ENCODE measurements around the gene A2M.
"Not testable (repeated sequence)": the region's sequence is repeated elsewhere in the genome, so short reads cannot be mapped to it uniquely, and the experiment has no call there.

Gene A2M

DNA sequence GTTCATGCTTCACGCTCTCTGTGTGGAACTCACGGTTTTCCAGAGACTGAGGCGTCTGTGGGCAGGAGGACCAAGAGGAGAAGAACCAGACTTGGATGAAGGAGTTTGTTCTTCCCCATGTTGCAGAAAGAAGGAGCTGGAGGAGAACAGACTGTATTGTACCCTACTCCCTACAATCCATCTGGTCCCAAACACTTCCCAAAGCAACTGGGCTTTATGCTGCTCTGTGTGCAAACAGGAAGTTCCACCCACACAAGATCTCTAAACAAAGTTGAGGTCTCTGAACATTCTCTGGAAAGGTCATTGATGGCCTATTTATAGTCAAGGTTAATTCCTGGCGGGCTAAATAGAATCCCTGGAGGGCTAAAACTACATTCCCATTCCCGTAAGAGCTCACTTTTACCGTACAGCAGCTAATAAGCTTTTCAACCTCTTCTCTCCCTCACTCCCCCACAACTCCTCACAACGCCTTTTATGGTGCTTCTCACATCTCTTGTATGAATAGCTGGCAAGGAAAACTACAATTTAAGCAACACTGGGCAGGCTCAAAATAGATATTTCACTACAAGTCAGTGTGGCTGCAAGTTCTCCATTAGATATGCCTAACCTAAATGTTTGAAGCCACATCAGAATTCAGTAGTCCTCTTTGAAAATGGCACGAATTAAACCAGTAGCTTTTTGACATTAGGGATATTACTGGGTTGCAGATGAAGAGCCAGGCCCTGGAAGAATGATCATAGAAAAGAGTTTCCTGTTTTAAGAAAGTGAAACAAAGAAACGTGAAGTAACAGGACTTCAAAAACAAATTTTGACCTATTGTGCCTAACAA, at the start of gene A2M:
A2M (minus strand) TSS at position 189 of the 829 bp plus-strand sequence; CDS start at position 119, 70 bp downstream.
- DNase-seq (ENCODE audit: low read depth): no peak

- DNase-seq (ENCODE audit: low read depth): no peak
Observed at GRCh38 chr12:9163392-9163791, 47.7 kb upstream of the A2M start.

GRCh38 chr12:9156119-9156518, 40.4 kb upstream of the A2M start:
- DNase-seq (ENCODE audit: low read depth): no peak

DNA sequence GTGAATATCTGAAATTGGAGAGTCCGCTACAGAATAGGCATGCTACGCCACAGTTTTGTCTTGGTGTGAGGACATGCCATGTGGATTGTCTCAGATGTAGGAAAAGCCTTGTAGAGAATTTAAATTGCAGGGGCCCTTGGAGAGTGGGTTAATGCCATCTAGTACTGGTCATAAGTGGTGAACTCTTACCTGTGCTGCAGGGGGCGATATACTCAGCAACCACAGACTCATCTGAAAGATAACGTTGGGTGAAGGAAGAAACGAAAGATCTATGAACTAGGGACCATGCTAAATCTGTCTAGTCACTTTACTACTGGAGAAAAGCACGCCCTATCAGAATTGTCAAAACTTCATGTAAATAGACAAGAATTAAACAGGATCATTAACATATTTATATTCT, 33.7 kb upstream of the A2M start:
- DNase-seq (ENCODE audit: low read depth): no peak

DNA sequence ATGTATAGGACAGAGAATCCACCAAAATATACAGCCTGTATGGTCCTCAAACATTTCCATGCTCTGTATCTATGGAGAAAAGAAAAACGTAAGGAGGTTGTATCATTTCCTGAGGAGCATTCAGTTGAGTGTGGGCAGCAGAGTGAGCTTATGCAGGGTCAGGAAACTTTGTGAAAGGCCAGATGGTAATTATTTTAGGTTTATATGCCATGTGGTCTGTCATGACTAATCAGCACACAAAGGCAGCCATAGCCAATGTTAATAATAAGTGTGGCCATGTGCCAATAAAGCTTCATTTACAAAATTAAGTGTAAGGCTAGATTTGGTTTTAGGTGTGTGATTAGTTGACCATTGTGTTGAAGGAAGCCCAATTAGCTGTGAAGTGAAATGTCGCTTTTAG, 33.2 kb upstream of the A2M start:
- no peak for DNase-seq (ENCODE audit: low read depth)

GRCh38 chr12:9147461-9147860, 31.7 kb upstream of the A2M start:
- DNase-seq (ENCODE audit: low read depth): no peak

GRCh38 chr12:9144730-9145106, 29.0 kb upstream of the A2M start:
- DNase-seq (ENCODE audit: low read depth): no peak

DNA sequence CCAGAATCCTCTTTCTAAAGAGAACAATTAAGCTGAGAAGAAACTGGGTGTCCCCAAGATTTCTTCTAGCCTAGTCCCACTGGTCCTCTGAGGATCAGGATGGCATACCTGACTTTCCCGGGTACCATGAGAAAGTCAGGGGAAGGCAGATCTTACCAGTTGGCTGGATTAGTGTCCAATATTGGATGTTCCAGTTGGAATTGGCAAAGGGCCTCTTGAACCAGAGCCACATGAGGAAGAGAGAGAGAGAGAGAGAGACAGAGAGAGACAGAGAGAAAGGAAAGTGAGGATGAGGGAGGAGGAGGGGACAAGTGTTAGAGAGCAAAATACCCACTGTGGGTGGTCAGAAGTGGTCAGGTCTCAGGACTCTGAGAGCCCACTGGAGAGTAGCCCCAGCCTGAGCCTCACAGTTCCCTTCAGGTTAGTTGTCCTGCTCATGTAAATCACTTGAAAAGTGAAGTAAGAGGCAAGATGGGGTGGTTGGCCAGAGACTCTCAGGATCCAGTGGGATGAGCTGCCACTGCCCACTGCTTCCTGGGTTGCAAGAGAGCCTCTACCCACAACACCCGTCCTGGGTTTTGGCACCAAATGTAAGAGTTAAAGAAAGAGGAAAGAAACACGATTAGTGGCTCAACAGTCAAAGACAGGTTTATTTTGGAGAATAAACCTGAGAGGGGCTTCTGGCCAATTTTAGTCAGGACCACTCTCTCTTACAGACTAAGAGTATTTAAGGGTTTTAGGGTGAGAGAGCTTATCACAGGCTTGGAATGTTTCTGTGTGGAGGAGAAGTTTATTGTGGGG, 28.4 kb upstream of the A2M start:
- no peak for DNase-seq (ENCODE audit: low read depth)

GRCh38 chr12:9143137-9143536, 27.4 kb upstream of the A2M start:
- DNase-seq (ENCODE audit: low read depth): no peak

DNA sequence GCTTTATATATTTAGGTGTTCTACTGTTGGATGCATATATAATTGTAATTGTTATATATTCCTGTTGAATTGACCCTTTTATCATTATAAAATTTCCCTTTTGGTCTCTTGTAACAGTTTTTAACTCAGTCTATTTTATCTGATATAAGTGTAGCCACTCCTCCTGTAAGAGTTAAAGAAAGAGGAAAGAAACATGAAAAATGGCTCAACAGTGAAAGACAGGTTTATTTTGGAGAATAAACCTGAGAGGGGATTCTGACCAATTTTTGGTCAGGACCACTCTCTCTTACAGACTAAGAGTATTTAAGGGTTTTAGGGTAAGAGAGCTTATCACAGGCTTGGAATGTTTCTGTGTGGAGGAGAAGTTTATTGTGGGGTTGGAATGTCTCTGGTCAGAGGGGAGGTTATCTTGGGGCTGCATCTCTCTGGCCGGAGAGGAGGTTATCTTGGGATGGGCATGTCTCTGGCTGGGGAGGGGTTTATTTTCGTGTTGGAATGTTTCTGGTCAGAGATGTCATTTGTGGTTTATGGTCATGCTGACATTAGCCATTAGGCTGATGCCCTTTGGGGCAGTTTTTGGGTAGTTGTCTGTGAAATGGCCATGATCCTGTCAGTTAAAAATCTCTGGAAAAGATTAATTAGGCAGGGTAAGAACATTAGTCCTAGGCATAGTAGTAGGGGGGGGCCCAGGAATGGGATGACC, 24.0 kb upstream of the A2M start:
- not testable (repeated sequence) for DNase-seq (ENCODE audit: low read depth)

- no peak for DNase-seq (ENCODE audit: low read depth)
Observed at GRCh38 chr12:9135903-9136310, 20.2 kb upstream of the A2M start.

GRCh38 chr12:9134981-9135628, 19.4 kb upstream of the A2M start:
- no peak for DNase-seq (ENCODE audit: low read depth)

- no peak for DNase-seq (ENCODE audit: low read depth)
Observed at GRCh38 chr12:9133216-9133916, 17.6 kb upstream of the A2M start.

GRCh38 chr12:9132008-9132535, 16.4 kb upstream of the A2M start:
- no peak for DNase-seq (ENCODE audit: low read depth)

DNA sequence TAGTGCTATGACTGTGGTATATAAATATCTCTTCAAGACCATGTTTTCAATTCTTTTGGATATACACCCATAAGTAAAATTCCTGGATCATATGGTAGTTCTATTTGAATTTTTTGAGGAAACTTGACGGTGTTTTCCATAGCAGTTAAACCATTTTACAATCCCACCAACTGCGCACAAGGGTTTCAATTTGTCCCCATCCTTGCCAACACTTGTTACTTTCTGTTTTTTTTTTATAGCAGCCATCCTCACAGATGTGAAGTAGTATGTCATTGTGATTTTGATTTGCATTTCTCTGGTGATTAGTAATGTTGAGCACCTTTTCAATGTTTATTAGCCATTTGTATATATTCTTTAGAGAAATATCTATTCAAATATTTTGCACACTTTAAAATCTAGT, 14.5 kb upstream of the A2M start:
- no peak for DNase-seq (ENCODE audit: low read depth)

GRCh38 chr12:9127936-9128663, 12.4 kb upstream of the A2M start:
- DNase-seq (ENCODE audit: low read depth): no peak

GRCh38 chr12:9127484-9127883, 11.8 kb upstream of the A2M start:
- no peak for DNase-seq (ENCODE audit: low read depth)

DNA sequence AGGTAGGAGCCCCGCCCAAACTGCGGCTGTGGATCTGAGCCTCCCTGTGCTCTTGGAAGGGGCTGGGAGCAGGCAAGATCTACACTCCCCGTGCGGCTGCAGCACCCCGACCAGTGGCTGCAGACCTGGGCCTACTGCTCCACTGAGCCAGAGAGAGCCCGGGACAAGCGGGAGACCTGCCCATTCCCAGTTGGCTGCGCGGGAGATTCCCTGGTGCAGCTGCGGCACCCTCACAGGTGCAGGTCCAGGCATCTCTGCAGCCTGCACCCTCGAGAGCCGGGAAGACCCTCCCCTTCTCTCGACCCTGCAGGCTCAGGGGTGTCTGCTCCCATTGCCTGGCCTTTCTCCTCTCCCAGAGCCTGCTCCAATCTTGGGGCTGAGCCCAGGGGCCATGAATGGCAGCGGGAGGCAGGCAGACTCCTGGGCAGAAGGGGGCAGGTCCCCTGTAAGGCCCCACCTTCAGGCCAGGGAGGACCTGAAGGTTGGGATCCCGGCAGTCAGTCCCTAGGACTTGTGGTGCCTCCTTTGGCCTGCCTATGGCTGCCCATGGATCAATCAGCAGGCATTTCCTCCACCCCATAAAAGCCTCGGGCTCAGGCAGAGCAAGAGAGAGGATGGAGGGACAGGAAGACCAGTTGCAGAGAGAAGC, 8.8 kb upstream of the A2M start:
- no peak for DNase-seq (ENCODE audit: low read depth)

- no peak for DNase-seq (ENCODE audit: low read depth)
Observed at GRCh38 chr12:9123781-9124382, 8.2 kb upstream of the A2M start.

Data from activated gamma-delta T cell treated with anti-CD3 and anti-CD28 coated beads, Interleukin-2, amount 50 U/mL, for 16 hours (primary cell).